GM19238 (cell line): Measurements from ENCODE around the gene PC.

Experiments
- DNase-seq: peaks from one replicate; pipeline ENCODE4 v3.0.0; 2011; ENCODE audit warnings: low spot score; ENCODE audit not compliant: insufficient read length

The PC gene

GRCh38 chr11:66957971-66958231 is 282 bp downstream of the PC start:
- no peak for DNase-seq

- no peak for DNase-seq
Observed at GRCh38 chr11:66956689-66957290, 1.4 kb downstream of the PC start.

GRCh38 chr11:66953081-66953833 is 4.9 kb downstream of the PC start:
- no peak for DNase-seq

GRCh38 chr11:66951927-66952337 is 6.3 kb downstream of the PC start:
- no peak for DNase-seq

DNA sequence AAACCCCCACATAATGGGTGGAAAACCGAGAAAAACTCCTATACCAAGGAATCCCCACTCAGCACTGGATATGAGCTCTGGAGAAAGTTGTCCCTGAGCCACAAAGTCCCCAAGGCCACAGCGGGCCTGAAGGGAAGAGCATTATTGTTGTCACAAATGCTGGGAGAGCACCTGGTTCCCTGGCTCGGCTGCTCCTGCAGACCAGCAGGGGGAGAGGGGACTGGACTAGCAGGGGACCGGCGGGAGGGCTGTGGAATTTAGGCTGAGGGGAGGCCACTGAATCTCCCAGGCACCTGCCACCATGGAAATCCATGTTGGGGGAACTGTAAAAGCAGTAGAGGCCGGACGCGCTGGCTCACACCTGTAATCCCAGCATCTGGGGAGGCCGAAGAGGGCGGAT is 7.0 kb downstream of the PC start:
- DNase-seq: no peak

DNA sequence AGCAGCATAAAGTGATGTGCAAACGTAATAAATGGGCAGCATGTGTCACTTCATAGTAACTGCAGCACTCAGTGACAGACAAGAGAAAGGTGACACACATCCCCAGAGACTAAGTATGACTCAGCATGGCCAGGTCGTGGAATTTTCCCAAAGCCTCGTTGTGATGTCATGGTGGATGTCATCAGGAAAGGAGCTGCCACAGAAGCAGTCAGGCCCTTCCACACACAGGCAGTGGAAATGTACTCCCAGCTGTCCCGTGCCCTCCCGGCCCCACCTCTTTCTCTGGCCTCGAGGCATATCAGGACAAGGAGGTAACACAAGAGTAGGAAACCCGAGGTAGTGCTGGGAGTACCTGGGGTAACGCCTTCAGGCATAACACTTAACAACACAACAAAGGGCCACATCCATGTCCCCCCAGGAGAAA is 8.1 kb downstream of the PC start:
- no peak for DNase-seq

DNA sequence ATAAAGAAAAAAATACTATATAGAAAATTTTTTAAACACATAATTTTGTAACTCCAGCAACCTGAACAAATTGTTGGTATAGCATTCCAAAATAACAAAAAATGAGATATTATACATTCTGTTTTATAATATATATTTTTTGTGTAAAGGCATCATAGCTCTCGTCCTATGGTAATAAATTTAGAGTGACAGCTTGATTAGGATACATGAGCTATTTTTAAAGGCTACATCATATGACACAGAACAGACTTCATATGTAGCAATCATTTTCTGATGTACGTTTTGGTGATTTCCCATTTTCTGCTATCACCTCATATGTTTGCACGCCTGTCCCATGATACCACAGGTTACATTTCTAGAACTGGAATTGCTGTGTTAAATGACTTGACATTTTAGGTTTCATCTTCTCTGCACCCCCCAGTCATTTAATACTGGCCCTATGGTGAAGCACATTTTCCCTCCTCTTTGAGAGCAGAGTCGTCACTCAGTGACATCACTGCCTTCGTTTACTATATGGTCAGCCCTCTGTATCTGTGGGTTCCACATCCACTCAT is 19.5 kb downstream of the PC start:
- DNase-seq: no peak

GRCh38 chr11:66937193-66937733 is 20.9 kb downstream of the PC start:
- no peak for DNase-seq

GRCh38 chr11:66936311-66936711 is 21.9 kb downstream of the PC start:
- no peak for DNase-seq

DNA sequence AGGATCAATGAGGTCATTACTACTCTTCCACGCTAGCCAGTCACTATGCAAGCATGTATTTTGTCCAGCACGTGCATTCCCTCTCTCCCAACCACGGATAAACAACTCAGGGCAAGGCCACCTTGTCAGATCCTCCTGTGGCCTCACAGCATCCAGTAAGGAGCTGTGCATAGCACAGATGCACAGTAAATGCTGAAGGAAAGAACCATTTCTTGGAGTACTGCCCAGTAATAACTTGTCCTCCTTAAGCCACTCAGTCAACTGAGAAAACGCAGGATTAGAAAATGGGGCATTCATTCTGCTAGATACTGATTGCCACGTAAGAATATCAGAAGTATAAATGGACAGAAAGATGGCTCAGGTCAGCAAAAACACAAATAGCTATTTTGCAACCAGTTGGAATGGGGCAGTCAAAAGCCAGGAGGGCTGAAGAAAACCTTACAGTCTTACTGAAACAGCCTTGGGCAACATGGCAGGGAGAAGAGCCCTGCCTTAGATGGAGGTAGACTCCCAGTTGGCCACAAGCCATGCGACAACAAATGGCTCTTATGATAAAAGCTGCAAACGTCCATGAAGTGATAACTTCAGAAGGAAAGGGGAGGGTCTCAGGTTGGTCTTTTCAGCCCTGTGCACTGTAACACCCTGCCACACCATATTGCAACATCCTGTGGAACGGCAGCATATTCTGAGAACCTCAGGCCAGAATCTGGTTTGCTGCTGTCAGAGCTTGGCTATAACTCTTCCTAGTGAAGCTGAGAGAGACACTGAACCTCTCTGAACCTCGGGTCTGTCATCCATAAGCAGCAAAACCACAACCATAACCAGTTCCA is 23.0 kb downstream of the PC start:
- no peak for DNase-seq

GRCh38 chr11:66933531-66933930 is 24.7 kb downstream of the PC start:
- DNase-seq: no peak

- no peak for DNase-seq
Observed at GRCh38 chr11:66932543-66932942, 25.6 kb downstream of the PC start.

DNA sequence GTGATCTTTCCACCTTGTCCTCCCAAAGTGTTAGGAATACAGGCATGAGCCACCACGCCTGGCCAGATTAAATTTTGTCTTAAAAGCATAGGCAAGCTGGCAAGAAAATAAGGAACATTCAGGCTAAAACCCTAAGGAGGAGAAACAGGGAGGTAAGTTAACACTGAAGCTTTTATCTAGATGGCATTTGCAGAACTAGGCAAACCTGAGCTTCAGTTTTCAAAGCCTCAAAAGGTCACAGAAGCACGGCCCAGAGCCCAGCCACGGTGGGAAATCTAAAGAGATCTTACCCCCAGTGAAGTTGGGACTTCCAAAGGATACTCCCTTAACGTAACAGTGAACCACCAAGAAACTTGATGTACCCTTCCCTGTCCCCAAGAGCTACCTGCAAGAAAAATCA is 28.4 kb downstream of the PC start:
- no peak for DNase-seq

GRCh38 chr11:66924272-66924671 is 33.9 kb downstream of the PC start:
- no peak for DNase-seq

DNA sequence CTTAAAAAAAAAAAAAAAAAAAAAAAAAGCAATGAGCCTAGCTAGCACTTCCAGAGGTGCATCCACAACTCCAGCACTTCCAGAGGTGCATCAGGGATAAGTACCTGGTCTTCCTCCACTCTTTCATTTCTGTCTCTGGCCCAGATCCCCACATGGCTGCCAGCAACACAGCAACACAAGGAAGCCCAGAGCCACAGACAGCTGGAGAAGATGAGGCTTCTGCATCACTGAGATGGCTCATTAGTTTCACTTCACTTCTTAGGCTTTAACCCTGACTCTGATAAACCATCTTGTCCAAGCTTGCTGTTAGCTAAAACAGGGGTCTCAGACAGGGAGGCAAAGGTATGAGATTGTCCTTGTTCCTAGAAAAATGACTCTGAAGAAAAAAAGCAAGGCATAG is 35.6 kb downstream of the PC start:
- no peak for DNase-seq

- DNase-seq: no peak
Observed at GRCh38 chr11:66920978-66921784, 37.0 kb downstream of the PC start.

DNA sequence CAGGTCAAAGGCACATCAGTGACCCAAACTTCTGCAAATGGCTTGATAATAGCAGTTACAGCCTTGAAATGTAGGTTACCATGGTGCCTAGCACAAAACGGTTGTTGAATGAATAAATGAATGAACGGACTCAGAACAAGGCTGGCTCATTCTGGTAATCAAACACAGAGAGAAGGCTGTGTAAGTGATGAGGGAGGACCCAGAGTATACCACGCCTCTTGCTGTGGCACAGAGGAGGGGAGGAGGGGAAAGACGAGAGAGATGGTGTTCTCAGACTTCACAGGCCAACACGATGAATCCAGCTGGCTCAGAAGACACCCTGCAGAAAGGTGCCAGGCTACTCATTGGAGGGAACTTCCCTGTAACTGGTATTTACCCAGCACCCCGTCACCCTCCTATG is 38.3 kb downstream of the PC start:
- no peak for DNase-seq

- DNase-seq: no peak
Observed at GRCh38 chr11:66918741-66919140, 39.4 kb downstream of the PC start.

- no peak for DNase-seq
Observed at GRCh38 chr11:66915866-66916265, 42.3 kb downstream of the PC start.

GRCh38 chr11:66915046-66915832 is 42.9 kb downstream of the PC start:
- no peak for DNase-seq
